HepG2 (cell line): Measurements from ENCODE around the gene ORMDL3. TPM values are rescaled to one million over a fixed set of nuclear protein-coding genes. Genes with fewer than 3 reads are reported as not detected.
"Not testable (repeated sequence)": the region's sequence is repeated elsewhere in the genome, so short reads cannot be mapped to it uniquely, and the experiment has no call there.

Experiments
- ATAC-seq: fragments of 200-7000 bp; cut with Tn5 transposase; 3 replicates; pipeline ENCODE4 v1.9.1; 2020; ENCODE audit warnings: mild to moderate bottlenecking, moderate library complexity
- BruUV-seq: library from RNA; stranded (reverse); fragments of 400-500 nt; replicated peaks from 2 replicates; lab custom pipeline; 2021; lab: Mats Ljungman, UMichigan
- CTCF ChIA-PET: fragments of 300-600 bp; formaldehyde crosslinking; extraction: SDS; loops from one replicate; lab custom pipeline; 2021; ENCODE audit warnings: low total read pairs, inconsistent platforms, low intra/inter-chr PET ratio; lab: Yijun Ruan, JAX
- POLR2A ChIA-PET: fragments of 350-600 bp; sonication (Branson Sonifier 250); formaldehyde crosslinking; loops from one replicate; lab custom pipeline; 2020; ENCODE audit warnings: antibody characterized with exemption, inconsistent platforms; lab: Yijun Ruan, JAX
- DNase-seq: peaks from one replicate; pipeline ENCODE4 v3.0.0-alpha.2; 2015; ENCODE audit warnings: low spot score
- FAIRE-seq: peaks from 3 replicates; lab custom pipeline; 2011; peaks lifted over from hg19 to GRCh38; lab: Jason Lieb, UNC
- H2AFZ ChIP-seq: one replicate; pipeline ENCODE4 v1.6.1; 2011; ENCODE audit warnings: low read length, inconsistent platforms
- H3K27ac ChIP-seq: fragments of 300-600 bp; 3 replicates; pipeline ENCODE4 v1.8.0; 2011; ENCODE audit warnings: mixed run types, mild to moderate bottlenecking, mixed read lengths, low read length, inconsistent platforms; ENCODE audit not compliant: insufficient read depth; ENCODE audit errors: extremely low read length
- H3K27me3 ChIP-seq, 2 experiments: fragments of 200-600 bp in 1 of 2; 2 replicates in 1 of 2; 3 replicates in 1 of 2; pipeline versions ENCODE4 v1.6.0 to v1.8.0; 2011; ENCODE audit warnings: low read length in 2 of 2, mild to moderate bottlenecking in 2 of 2, moderate library complexity in 2 of 2, inconsistent platforms in 1 of 2; ENCODE audit not compliant: insufficient read depth in 2 of 2, control insufficient read depth in 1 of 2
- H3K36me3 ChIP-seq, 2 experiments: fragments of 200-600 bp in 1 of 2; replicated peaks in 1 of 2; 2 replicates in 1 of 2; 3 replicates in 1 of 2; pipeline versions ENCODE4 v1.5.1 to v1.8.0; 2011; ENCODE audit warnings: low read length in 2 of 2, inconsistent platforms in 1 of 2; ENCODE audit not compliant: insufficient read depth in 2 of 2, control insufficient read depth in 1 of 2
- H3K4me1 ChIP-seq: 2 replicates; pipeline ENCODE4 v1.5.1; 2012; ENCODE audit warnings: low read length, inconsistent platforms; ENCODE audit not compliant: insufficient read depth
- H3K4me2 ChIP-seq: 2 replicates; pipeline ENCODE4 v1.6.0; 2011; ENCODE audit warnings: low read depth, low read length, inconsistent platforms
- H3K4me3 ChIP-seq, 3 experiments: fragments of 200-600 bp in 1 of 3; sonication (generic), shearing (Covaris generic) in 1 of 3; replicated peaks in 1 of 3; 2 replicates each; pipeline ENCODE4 v1.5.1; 2011 to 2016; ENCODE audit warnings: low read length in 3 of 3, inconsistent platforms in 2 of 3, low read depth in 2 of 3, mild to moderate bottlenecking in 2 of 3, control low read depth in 1 of 3, mixed read lengths in 1 of 3; ENCODE audit not compliant: insufficient read depth in 1 of 3
- H3K79me2 ChIP-seq: one replicate; pipeline ENCODE4 v1.6.1; 2011; ENCODE audit warnings: low read length, inconsistent platforms; ENCODE audit not compliant: insufficient read depth
- H3K9ac ChIP-seq: 2 replicates; pipeline ENCODE4 v1.6.0; 2011; ENCODE audit warnings: mild to moderate bottlenecking, low read depth, low read length, inconsistent platforms; ENCODE audit not compliant: insufficient read depth
- H3K9me3 ChIP-seq: 2 replicates; pipeline ENCODE4 v1.5.1; 2012; ENCODE audit warnings: mild to moderate bottlenecking, low read length
- H4K20me1 ChIP-seq: 2 replicates; pipeline ENCODE4 v1.6.0; 2011; ENCODE audit warnings: inconsistent platforms, mild to moderate bottlenecking, low read length, moderate library complexity; ENCODE audit not compliant: insufficient read depth
- EP300 ChIP-seq, 3 experiments: sonication (generic) in 1 of 3; formaldehyde crosslinking in 1 of 3; IDR thresholded peaks; 2 replicates each; pipeline versions ENCODE4 v1.5.1 to v1.6.1; 2011 to 2020; ENCODE audit warnings: low read depth in 2 of 3, low read length in 2 of 3, borderline replicate concordance in 1 of 3, improper control_type of control experiment in 1 of 3, mild to moderate bottlenecking in 1 of 3, missing genetic modification reagents in 1 of 3, moderate library complexity in 1 of 3
- FOXK1 ChIP-seq: sonication (generic); formaldehyde crosslinking; IDR thresholded peaks from 2 replicates; pipeline ENCODE4 v1.4.0; 2020; ENCODE audit warnings: low read depth, missing genetic modification reagents, borderline replicate concordance
- FOXO1 ChIP-seq: sonication (generic); formaldehyde crosslinking; IDR thresholded peaks from 2 replicates; pipeline ENCODE4 v1.4.0; 2020; ENCODE audit warnings: missing genetic modification reagents
- HMG20A ChIP-seq: IDR thresholded peaks from 2 replicates; pipeline ENCODE4 v1.6.1; 2016; ENCODE audit warnings: borderline replicate concordance
- KDM1A ChIP-seq: IDR thresholded peaks from 2 replicates; pipeline ENCODE4 v1.6.1; 2016; ENCODE audit warnings: missing compliant biosample characterization
- MLX ChIP-seq: IDR thresholded peaks from 2 replicates; pipeline ENCODE4 v1.6.1; 2016
- PAXIP1 ChIP-seq: sonication (generic); formaldehyde crosslinking; conservative IDR thresholded peaks from 2 replicates; pipeline ENCODE4 v1.4.0; 2020; ENCODE audit warnings: mild to moderate bottlenecking, missing genetic modification reagents, moderate library complexity
- POGZ ChIP-seq: sonication (generic); formaldehyde crosslinking; IDR thresholded peaks from 2 replicates; pipeline ENCODE4 v1.4.0; 2020; ENCODE audit warnings: mild to moderate bottlenecking, missing genetic modification reagents
- SALL1 ChIP-seq: sonication (generic); formaldehyde crosslinking; IDR thresholded peaks from 2 replicates; pipeline ENCODE4 v1.8.0; 2022; ENCODE audit warnings: mild to moderate bottlenecking, missing genetic modification reagents
- SIN3A ChIP-seq: IDR thresholded peaks from 2 replicates; pipeline ENCODE4 v1.6.1; 2011; ENCODE audit warnings: low read depth, mild to moderate bottlenecking, control low read depth, low read length, borderline replicate concordance
- SOX6 ChIP-seq, 2 experiments: fragments of 450-650 bp in 1 of 2; sonication (generic) in 1 of 2; formaldehyde crosslinking in 1 of 2; IDR thresholded peaks; 2 replicates each; pipeline versions ENCODE4 v1.4.0 to v1.6.1; 2017 to 2020; ENCODE audit warnings: antibody characterized with exemption in 1 of 2, mild to moderate bottlenecking in 1 of 2, missing genetic modification reagents in 1 of 2
- YEATS2 ChIP-seq: sonication (generic); formaldehyde crosslinking; IDR thresholded peaks from 2 replicates; pipeline ENCODE4 v1.4.0; 2020; ENCODE audit warnings: missing genetic modification reagents, borderline replicate concordance
- ZBTB43 ChIP-seq: sonication (generic); formaldehyde crosslinking; conservative IDR thresholded peaks from 2 replicates; pipeline ENCODE4 v1.4.0; 2020; ENCODE audit warnings: missing genetic modification reagents
- ZGPAT ChIP-seq: IDR thresholded peaks from 2 replicates; pipeline ENCODE4 v1.6.1; 2016; ENCODE audit warnings: mild to moderate bottlenecking
- ZNF556 ChIP-seq: sonication (generic); formaldehyde crosslinking; IDR thresholded peaks from 2 replicates; pipeline ENCODE4 v1.4.0; 2020; ENCODE audit warnings: mild to moderate bottlenecking, missing genetic modification reagents, borderline replicate concordance
- WGBS: methylation state at CpG from one replicate; pipeline ENCODE4 v1.1.6; 2017; ENCODE audit warnings: low lambda C conversion rate; 5-methylcytosine and 5-hydroxymethylcytosine counted together
- in situ Hi-C: cut with HindIII; loops from 2 replicates; pipeline ENCODE4 v1.10.0; 2017; ENCODE audit warnings: low pct_unique_long_range_greater_than_20kb; ENCODE audit not compliant: extremely low pct_ligation_motif_present
- intact Hi-C: fragments of 100-400 bp; cut with micrococcal nuclease; formaldehyde crosslinking; loops from one replicate; pipeline ENCODE4 v1.10.0; 2022; ENCODE audit not compliant: unreplicated experiment
- polyA plus RNA-seq, 8 experiments: library from polyadenylated mRNA; depleted of rRNA in 3 of 8; stranded (reverse) in 7 of 8; unstranded in 1 of 8; fragments of >200 nt; fragmentation: Illumina TruSeq in 4 of 8; extraction: Trizol in 4 of 8; gene quantifications; 2 replicates each; pipeline versions ENCODE4 v1.2.1 to v1.2.3, GENCODE V29; 2011 to 2016; ENCODE audit warnings: low read depth in 4 of 8, missing spikeins in 1 of 8, mixed read lengths in 1 of 8; ENCODE audit not compliant: insufficient read depth in 1 of 8
- total RNA-seq, 5 experiments: library from RNA; depleted of rRNA; stranded (reverse); fragments of >200 nt; fragmentation: Illumina TruSeq; extraction: Trizol; gene quantifications; 2 replicates each; pipeline ENCODE4 v1.2.3, GENCODE V29; 2016; ENCODE audit warnings: low read depth in 1 of 5

Gene ORMDL3
- total and polyA plus RNA-seq, 2 of the 13 experiments (the other 11 are each of a cell fraction or from before 2014, with no cell fraction given), result 181 to 384 TPM

GRCh38 chr17:39948489-39948828, 21.1 kb upstream of the ORMDL3 start:
- H3K36me3 ChIP-seq; H2AFZ ChIP-seq; BruUV-seq; intact Hi-C loops; H3K79me2 ChIP-seq; H3K9me3 ChIP-seq; H3K27ac ChIP-seq; H3K4me3 ChIP-seq; CTCF ChIA-PET; H4K20me1 ChIP-seq; in situ Hi-C loops; TF ChIP-seq EP300 (CRISPR knock-in tag; IDR thresholded peaks at IDR 0.05; ENCODE audit: borderline replicate concordance); SOX6 (IDR thresholded peaks at IDR 0.05): not testable (repeated sequence)
- ATAC-seq (peak; percentile 8; the same call in 1 of the 3 replicates), DNase-seq (peak; percentile 33), FAIRE-seq (peak; percentile 63)
- Histone ChIP-seq H3K27me3 (peaks cover 11 to 34% of the 10 kb centered on the region in 2 experiments; a peak in 3 of 5 replicates), H3K4me1 (peaks cover 60% of the 10 kb centered on the region), H3K4me2 (peak overlapping the region; percentile 47), H3K9ac (0 out of 2 replicates have a peak overlapping the region, but pooled peaks have one; percentile 1)
- POLR2A ChIA-PET, result interaction anchor here (1.7 kb wide), 1 partner anchor 21 kb away, joined by 7 read pairs; the partner anchor contains the start of genes LRRC3C and ORMDL3
- 0% methylated on average over 3 of the region's 5 CpGs for WGBS
- TF ChIP-seq SALL1 (CRISPR knock-in tag) (peak; percentile 85), SIN3A (0 out of 2 replicates have a peak, but pooled peaks have one; percentile 7), ZNF556 (0 out of 2 replicates have a peak, but pooled peaks have one; percentile 61), MLX (CRISPR knock-in tag) (peak; percentile 73; the same call in 1 of the 2 replicates), POGZ (CRISPR knock-in tag) (peak; percentile 42; the same call in 1 of the 2 replicates), YEATS2 (CRISPR knock-in tag) (peak; percentile 16; the same call in 1 of the 2 replicates), HMG20A (CRISPR knock-in tag) (peak; percentile 72; the same call in 1 of the 2 replicates), ZBTB43 (peak; percentile 54; the same call in 1 of the 2 replicates), ZGPAT (CRISPR knock-in tag) (peak; percentile 67), PAXIP1 (CRISPR knock-in tag) (peak; percentile 91), FOXO1 (CRISPR knock-in tag) (peak; percentile 72; the same call in 1 of the 2 replicates), EP300 (IDR thresholded peaks at IDR 0.05; ENCODE audit: low read depth in 2 of 2, low read length in 2 of 2) (peak in 1 of 2 experiments; percentile 9; a peak in 1 of 4 replicates), FOXK1 (peak; percentile 56; the same call in 1 of the 2 replicates), KDM1A (CRISPR knock-in tag) (peak; percentile 76; the same call in 1 of the 2 replicates), SOX6 (CRISPR knock-in tag; IDR thresholded peaks at IDR 0.05) (peak; percentile 49; the same call in 1 of the 2 replicates)
